Endothelial cell of umbilical vein (primary cell): ENCODE data around the gene SAP25. TPM values are rescaled to one million over a fixed set of nuclear protein-coding genes. Genes with fewer than 3 reads are reported as not detected.

Source experiments
- BruUV-seq: library from RNA; stranded (reverse); fragments of 400-500 nt; replicated peaks from 2 replicates; lab custom pipeline; 2021; lab: Mats Ljungman, UMichigan
- CTCF ChIA-PET: fragments of 300-600, 350-600 bp; sonication (Branson Sonifier 250); formaldehyde crosslinking; loops from one replicate; lab custom pipeline; 2021; ENCODE audit warnings: antibody characterized with exemption, inconsistent platforms; lab: Charles Lee
- POLR2A ChIA-PET: fragments of 300-600, 350-600 bp; sonication (Branson Sonifier 250); formaldehyde crosslinking; loops from one replicate; lab custom pipeline; 2021; ENCODE audit warnings: antibody characterized with exemption, inconsistent platforms; lab: Charles Lee
- DNase-seq: peaks from one replicate; pipeline ENCODE4 v3.0.0-alpha.2; 2011; ENCODE audit warnings: low read depth, low spot score
- FAIRE-seq: peaks from 2 replicates; lab custom pipeline; 2011; peaks lifted over from hg19 to GRCh38; lab: Jason Lieb, UNC
- H2AFZ ChIP-seq: 2 replicates; pipeline ENCODE4 v1.6.0; 2012; ENCODE audit warnings: low read depth, low read length, control low read depth, inconsistent platforms
- H3K27ac ChIP-seq: 2 replicates; pipeline ENCODE4 v1.5.1; 2011; ENCODE audit warnings: low read depth, mild to moderate bottlenecking, control low read depth, low read length, moderate library complexity; ENCODE audit not compliant: insufficient read depth
- H3K27me3 ChIP-seq, 2 experiments: 2 replicates each; pipeline versions ENCODE4 v1.6.0 to v1.6.1; 2011; ENCODE audit warnings: low read length in 2 of 2, mixed read lengths in 1 of 2; ENCODE audit not compliant: control insufficient read depth in 2 of 2, insufficient read depth in 2 of 2
- H3K36me3 ChIP-seq, 2 experiments: 2 replicates in 1 of 2; 3 replicates in 1 of 2; pipeline ENCODE4 v1.5.1; 2011; ENCODE audit warnings: low read length in 2 of 2, mild to moderate bottlenecking in 1 of 2, moderate library complexity in 1 of 2; ENCODE audit not compliant: control insufficient read depth in 2 of 2, insufficient read depth in 2 of 2; ENCODE audit errors: extremely low read depth in 1 of 2
- H3K4me1 ChIP-seq: 3 replicates; pipeline ENCODE4 v1.5.1; 2011; ENCODE audit warnings: mild to moderate bottlenecking, low read length; ENCODE audit not compliant: control insufficient read depth, insufficient read depth; ENCODE audit errors: extremely low read depth
- H3K4me2 ChIP-seq: 2 replicates; pipeline ENCODE4 v1.6.1; 2011; ENCODE audit warnings: low read length, control low read depth, mixed read lengths; ENCODE audit not compliant: insufficient read depth
- H3K4me3 ChIP-seq, 3 experiments: fragments of 200-600 bp in 1 of 3; sonication (generic), shearing (Covaris generic) in 1 of 3; replicated peaks in 1 of 3; 2 replicates each; pipeline ENCODE4 v1.5.1; 2011 to 2016; ENCODE audit warnings: control low read depth in 3 of 3, low read length in 3 of 3, mild to moderate bottlenecking in 2 of 3, inconsistent platforms in 1 of 3, low read depth in 1 of 3, moderate library complexity in 1 of 3; ENCODE audit not compliant: insufficient read depth in 1 of 3
- H3K79me2 ChIP-seq: 2 replicates; pipeline ENCODE4 v1.6.0; 2012; ENCODE audit warnings: low read length, inconsistent platforms; ENCODE audit not compliant: control insufficient read depth, insufficient read depth
- H3K9ac ChIP-seq: replicated peaks from 2 replicates; pipeline ENCODE3; 2011; ENCODE audit warnings: low read length, control low read depth; ENCODE audit not compliant: insufficient read depth; ENCODE audit errors: extremely low read depth
- H3K9me1 ChIP-seq: replicated peaks from 3 replicates; pipeline ENCODE4 v1.6.0; 2011; ENCODE audit warnings: mild to moderate bottlenecking, low read length; ENCODE audit not compliant: control insufficient read depth, insufficient read depth; ENCODE audit errors: extremely low read depth
- H3K9me3 ChIP-seq: replicated peaks from 2 replicates; pipeline ENCODE4 v1.5.1; 2012; ENCODE audit warnings: low read length, inconsistent platforms; ENCODE audit not compliant: control insufficient read depth, insufficient read depth
- H4K20me1 ChIP-seq: replicated peaks from 2 replicates; pipeline ENCODE3; 2011; ENCODE audit warnings: mild to moderate bottlenecking, low read length; ENCODE audit not compliant: control insufficient read depth, insufficient read depth; ENCODE audit errors: extremely low read depth
- CTCF ChIP-seq, 2 donors: IDR thresholded peaks; 1 replicate in 1 of 2; 2 replicates in 1 of 2; pipeline ENCODE4 v1.5.1; 2011; ENCODE audit warnings: low read length in 2 of 2, mild to moderate bottlenecking in 2 of 2, moderate library complexity in 2 of 2, control low read depth in 1 of 2, inconsistent platforms in 1 of 2, low read depth in 1 of 2; ENCODE audit not compliant: insufficient read depth in 1 of 2; ENCODE audit errors: extremely low read depth in 1 of 2
- EZH2 ChIP-seq: IDR thresholded peaks from 2 replicates; pipeline ENCODE4 v1.6.1; 2012; ENCODE audit warnings: borderline replicate concordance, low read depth, mild to moderate bottlenecking, moderate library complexity, low read length, inconsistent platforms; ENCODE audit not compliant: severe bottlenecking
- FOS ChIP-seq: IDR thresholded peaks from 2 replicates; pipeline ENCODE4 v1.6.1; 2011; ENCODE audit warnings: mild to moderate bottlenecking, low read length, moderate library complexity, borderline replicate concordance; ENCODE audit not compliant: insufficient read depth
- GATA2 ChIP-seq: IDR thresholded peaks from 2 replicates; pipeline ENCODE4 v1.7.0; 2011; ENCODE audit warnings: low read depth, mild to moderate bottlenecking, moderate library complexity, mixed read lengths, low read length; ENCODE audit not compliant: insufficient read length, insufficient read depth
- JUN ChIP-seq: IDR thresholded peaks from 2 replicates; pipeline ENCODE4 v1.6.1; 2011; ENCODE audit warnings: borderline replicate concordance, low read depth; ENCODE audit not compliant: insufficient read length, insufficient read depth
- MAX ChIP-seq: IDR thresholded peaks from 2 replicates; pipeline ENCODE4 v1.6.1; 2011; ENCODE audit not compliant: insufficient read depth, insufficient read length
- MYC ChIP-seq: IDR thresholded peaks from one replicate; pipeline ENCODE4 v1.6.1; 2011; ENCODE audit warnings: mild to moderate bottlenecking, low read depth, low read length
- POLR2A ChIP-seq: IDR thresholded peaks from 2 replicates; pipeline ENCODE4 v1.6.1; 2012; ENCODE audit warnings: low read depth, mild to moderate bottlenecking, control low read depth, low read length
- POLR2AphosphoS5 ChIP-seq: IDR thresholded peaks from 2 replicates; pipeline ENCODE4 v1.6.1; 2012; ENCODE audit warnings: low read depth, mild to moderate bottlenecking, control low read depth, low read length, moderate library complexity; ENCODE audit not compliant: insufficient read depth
- dilution Hi-C: fragments of 300-500 bp; cut with MboI; formaldehyde crosslinking; loops from one replicate; pipeline ENCODE4 v1.15.0; 2019; ENCODE audit warnings: low sequenced_read_pairs; ENCODE audit not compliant: extremely low pct_ligation_motif_present
- intact Hi-C: fragments of 100-400 bp; cut with micrococcal nuclease; formaldehyde crosslinking; loops from one replicate; pipeline ENCODE4 v1.10.0; 2022
- polyA plus RNA-seq, 4 experiments: library from polyadenylated mRNA; depleted of rRNA in 3 of 4; stranded (reverse) in 3 of 4; unstranded in 1 of 4; fragments of >200 nt; gene quantifications; 2 replicates each; pipeline versions ENCODE4 v1.2.1 to v1.2.3, GENCODE V29; 2011 to 2012; ENCODE audit warnings: missing spikeins in 1 of 4
- total RNA-seq: library from RNA; stranded (reverse); gene quantifications from 2 replicates; pipeline ENCODE4 v1.2.3, GENCODE V29; 2021

Gene SAP25
- total and polyA plus RNA-seq, 2 donors (not counting 3 experiments of a cell fraction or from before 2014, with no cell fraction given): 3.2 TPM

- Histone ChIP-seq H4K20me1 (no peaks in the 10 kb centered on the region), H3K4me1 (peaks cover 6% of the 10 kb centered on the region), H3K9ac (no peak overlapping the region), H3K27ac (no peak overlapping the region), H3K9me1 (no peaks in the 10 kb centered on the region), H3K36me3 (peaks cover 0 to 24% of the 10 kb centered on the region in 2 experiments), H3K27me3 (no peaks in the 10 kb centered on the region), H3K79me2 (no peaks in the 10 kb centered on the region), H3K9me3 (no peaks in the 10 kb centered on the region), H2AFZ (no peak overlapping the region), H3K4me3 (no peak overlapping the region), H3K4me2 (no peak overlapping the region)
- CTCF ChIA-PET: interaction anchor here (0.7 to 4.2 kb wide), 7 partner anchors 10 to 163 kb away, joined by 3 to 119 read pairs (median 4); partner anchors contain the start of genes FBXO24 and SPACDR
- no TSS peak for BruUV-seq
- DNase-seq (no peak), FAIRE-seq (no peak)
- POLR2A ChIA-PET: no interaction called here
- dilution Hi-C loops (no loop called here), intact Hi-C loops (no loop called here)
- TF ChIP-seq FOS (no peak), GATA2 (no peak), MAX (no peak), JUN (no peak), EZH2 (no peak), POLR2A (no peak), POLR2AphosphoS5 (no peak), MYC (no peak), CTCF (IDR thresholded peaks at IDR 0.05; ENCODE audit: extremely low read depth in 1 of 2, insufficient read depth in 1 of 2, low read depth in 1 of 2, low read length in 2 of 2) (no peak)
Observed at GRCh38 chr7:100562195-100563099, 11.3 kb downstream of the SAP25 start.
